GM15510 (cell line): Measurements from ENCODE around the gene SEMA4D.

Experiments
- POLR2A ChIP-seq: IDR thresholded peaks from 3 replicates; pipeline ENCODE4 v1.6.1; 2011; ENCODE audit warnings: borderline replicate concordance; ENCODE audit not compliant: insufficient read length; ENCODE audit errors: extremely low read depth

SEMA4D gene

GRCh38 chr9:89400403-89401116 lies 97.4 kb downstream of the SEMA4D start:
- no peak for TF ChIP-seq POLR2A

DNA sequence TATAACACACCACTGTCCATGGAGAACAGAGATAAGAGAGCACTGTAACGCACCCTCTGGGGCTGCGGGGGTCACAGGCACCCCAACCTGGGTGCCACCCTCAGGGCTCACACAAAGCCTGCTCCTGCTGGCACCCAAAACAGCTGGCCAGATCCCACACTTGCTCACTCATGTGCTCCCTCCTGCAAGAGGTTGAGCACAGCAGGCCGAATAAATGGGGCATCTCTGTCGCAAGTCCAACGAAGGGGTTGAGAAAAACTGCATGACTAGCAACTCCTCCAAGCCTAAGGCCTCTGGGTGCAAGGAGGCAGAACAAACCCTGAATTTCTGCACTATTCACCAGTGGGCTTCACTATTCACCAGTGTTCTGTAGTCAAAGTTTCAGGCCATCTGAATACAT lies 99.3 kb downstream of the SEMA4D start:
- TF ChIP-seq POLR2A, result no peak

GRCh38 chr9:89397471-89397870 lies 100.4 kb downstream of the SEMA4D start:
- TF ChIP-seq POLR2A, result no peak

GRCh38 chr9:89395931-89396710 lies 101.8 kb downstream of the SEMA4D start:
- TF ChIP-seq POLR2A, result peak; percentile 8

DNA sequence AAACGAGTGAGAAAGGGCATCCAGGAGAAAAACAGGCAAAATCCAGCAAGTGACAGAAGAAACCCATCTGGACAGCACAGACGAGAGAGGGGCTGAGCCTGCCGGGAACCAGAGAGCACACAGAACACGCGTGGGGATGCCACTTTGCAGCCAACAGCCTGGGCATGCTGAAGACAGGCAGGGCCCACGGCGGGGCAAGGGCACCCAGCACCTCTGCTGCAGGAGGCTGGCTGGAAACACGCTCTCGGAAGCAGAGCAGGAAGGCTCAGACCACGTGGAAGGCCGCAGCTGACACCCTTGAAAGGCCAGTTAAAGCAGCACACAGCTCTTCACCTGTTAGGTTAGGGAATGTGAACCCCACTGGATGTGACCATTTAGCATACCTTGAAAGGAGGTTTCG lies 103.5 kb downstream of the SEMA4D start:
- TF ChIP-seq POLR2A, result no peak

DNA sequence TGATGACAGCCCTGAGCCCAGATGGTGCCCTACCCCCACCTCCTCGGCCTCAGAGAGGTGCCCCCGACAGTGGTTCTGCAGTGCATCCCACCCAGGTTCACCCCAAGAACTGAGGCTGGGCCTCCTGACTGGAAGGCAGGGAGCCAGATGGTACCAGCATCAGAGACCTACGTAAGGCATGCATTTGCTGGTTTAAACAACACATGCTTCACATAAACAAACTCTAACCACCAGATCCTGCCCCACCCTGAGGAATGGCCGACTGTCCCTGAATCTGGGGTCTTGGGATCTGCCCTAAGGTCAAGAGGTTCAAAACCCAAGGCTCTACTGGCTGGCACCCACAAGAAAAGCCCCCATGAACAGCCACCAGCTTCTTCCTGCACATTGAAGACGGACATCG lies 106.3 kb downstream of the SEMA4D start:
- TF ChIP-seq POLR2A, result no peak

DNA sequence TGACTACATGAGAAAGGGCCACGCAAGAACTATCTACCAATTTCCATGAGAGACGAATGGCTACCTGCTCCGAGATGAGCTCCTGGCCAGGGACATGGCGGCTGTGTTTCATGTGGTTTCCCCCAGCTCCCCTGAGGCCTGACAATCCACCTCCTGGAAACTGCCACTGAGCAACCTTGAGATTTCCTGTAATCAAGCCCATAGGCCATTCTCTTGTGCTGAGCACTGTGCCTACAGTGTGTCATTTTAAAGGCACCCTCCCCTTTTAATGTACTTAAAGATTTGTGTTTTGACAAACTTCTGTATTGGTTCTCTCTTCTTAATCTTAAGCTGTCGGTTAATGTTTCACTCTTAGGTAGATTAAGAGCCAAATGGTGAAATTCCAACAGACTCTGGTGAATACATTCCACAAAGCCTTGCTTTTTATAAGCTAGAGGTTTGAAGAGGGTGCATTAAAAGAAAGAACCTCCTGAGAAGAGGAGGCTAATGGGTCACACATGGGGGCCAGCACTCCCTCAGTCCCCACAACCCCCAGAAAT lies 107.3 kb downstream of the SEMA4D start:
- no peak for TF ChIP-seq POLR2A

DNA sequence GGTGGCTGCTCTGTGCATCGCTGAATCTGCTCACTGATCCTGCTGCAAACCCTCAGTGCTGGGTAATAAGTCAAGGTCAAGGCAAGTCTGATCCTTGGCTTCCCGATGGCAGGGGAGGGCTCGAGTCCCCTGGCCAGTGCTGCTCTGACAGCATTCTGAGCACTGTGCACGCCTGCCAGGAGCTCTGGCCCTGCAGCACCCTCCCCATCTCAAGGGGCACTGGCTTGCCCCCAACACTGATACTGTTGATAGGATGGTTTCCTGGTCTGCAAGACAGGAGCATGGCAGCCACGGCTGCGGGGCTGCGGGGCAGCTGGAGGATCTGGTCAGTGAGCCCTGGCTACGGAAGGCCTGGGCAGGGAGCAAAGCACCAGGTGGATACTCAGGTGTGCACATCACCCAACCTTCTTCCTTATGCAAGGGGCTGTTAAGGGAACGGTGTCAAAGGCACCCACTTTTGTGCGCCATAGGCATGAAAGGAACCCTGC lies 107.8 kb downstream of the SEMA4D start:
- no peak for TF ChIP-seq POLR2A

DNA sequence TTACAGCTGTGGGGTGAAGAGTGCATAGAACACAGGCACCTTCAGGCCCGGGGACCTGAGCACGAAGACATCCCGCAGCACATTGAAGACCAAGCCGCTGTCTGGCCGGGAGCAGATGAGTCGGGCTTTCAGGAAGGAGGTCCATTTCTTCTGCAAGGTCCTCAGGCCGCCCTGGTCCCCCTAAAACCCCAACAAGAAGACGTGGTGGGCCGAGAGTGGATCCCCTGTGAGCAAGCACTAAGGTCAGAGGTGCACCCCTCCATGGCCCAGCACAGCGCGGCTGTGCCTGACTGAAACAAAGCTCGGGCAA lies 109.1 kb downstream of the SEMA4D start:
- TF ChIP-seq POLR2A, result no peak

DNA sequence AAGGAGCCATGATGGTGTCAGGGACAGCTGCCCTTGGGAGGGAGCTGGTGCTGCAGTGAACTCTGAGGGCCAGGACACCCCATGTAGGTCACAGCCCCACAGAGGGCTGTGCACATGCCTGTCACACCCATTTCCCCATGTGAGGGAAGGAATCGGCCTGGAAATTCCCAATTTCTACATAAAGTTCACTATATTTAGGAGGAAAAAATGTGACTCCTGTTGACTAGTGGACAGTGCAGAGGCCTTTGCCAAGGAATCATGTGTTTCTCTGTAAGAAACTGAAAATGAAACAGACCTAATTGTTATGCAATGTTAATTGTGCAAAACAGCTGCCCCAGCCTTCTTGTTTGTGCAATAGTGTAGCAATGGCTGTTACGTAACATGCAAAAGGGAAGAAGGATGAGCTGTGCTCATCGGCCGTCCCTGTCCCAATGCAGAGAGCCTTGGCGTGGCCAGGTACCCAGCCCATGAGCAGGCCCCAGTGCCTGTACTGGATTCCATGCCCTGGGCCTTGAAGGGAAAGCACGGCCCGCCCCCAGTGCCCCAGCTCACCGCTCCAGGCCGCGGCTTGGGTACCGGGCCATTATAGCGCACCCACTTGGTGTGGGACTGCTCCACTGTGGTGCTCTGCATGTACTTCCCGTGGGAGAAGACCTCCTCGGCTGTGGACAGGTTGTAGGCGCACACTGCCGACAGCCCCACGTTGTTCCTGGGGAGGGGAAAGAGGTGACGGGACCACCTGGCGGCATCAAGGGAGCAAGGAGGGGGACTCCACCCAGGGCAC lies 109.6 kb downstream of the SEMA4D start:
- no peak for TF ChIP-seq POLR2A

DNA sequence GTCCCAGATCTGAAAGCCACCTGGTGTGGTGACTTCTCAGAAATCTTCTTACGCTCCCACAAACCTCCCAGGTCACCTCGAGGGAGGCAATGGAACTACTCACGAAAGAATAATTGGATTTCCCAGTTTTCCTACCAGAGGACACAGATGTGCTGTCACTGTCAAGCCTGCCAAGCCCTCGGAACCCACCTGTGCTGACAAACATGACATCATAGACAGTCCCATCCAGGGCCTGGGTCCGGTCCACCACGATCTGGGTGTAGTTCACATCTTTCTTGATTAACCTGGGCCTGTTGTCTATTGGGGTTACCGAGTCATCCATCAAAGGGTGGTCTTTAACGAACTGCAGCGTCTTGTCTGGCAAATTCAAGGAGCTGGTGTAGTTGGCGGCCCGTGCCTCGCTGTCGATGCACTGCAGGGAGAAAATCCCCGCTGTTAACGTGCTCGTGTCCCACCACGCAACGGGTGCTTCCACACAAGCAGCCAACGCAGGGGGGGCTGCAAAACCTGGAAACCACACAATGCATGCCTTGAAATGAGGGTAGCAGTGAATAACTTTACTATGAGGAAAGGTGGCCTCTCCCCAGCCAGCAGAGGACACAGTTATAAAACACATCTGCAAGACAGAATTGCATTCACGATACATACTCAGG lies 110.6 kb downstream of the SEMA4D start:
- no peak for TF ChIP-seq POLR2A

DNA sequence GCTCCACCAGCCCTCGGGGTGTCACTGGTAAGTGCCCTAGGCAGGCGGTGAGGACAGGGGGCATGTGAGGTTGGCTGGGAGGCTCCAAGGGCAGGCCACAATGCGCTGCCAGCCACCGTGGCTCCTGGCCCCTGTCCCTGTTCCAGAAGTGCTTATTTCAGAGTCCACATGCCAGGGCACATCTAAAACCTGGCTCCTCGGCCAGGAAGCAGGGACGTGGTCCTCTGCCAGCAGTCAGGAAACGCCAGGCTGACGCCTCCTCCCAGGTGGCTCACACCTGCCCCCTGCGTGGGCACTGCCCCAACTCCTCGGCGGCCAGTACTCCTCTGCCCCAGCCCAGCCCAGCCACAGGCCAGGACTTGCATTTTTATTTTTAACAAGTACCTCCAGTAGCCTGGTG lies 111.1 kb downstream of the SEMA4D start:
- no peak for TF ChIP-seq POLR2A

DNA sequence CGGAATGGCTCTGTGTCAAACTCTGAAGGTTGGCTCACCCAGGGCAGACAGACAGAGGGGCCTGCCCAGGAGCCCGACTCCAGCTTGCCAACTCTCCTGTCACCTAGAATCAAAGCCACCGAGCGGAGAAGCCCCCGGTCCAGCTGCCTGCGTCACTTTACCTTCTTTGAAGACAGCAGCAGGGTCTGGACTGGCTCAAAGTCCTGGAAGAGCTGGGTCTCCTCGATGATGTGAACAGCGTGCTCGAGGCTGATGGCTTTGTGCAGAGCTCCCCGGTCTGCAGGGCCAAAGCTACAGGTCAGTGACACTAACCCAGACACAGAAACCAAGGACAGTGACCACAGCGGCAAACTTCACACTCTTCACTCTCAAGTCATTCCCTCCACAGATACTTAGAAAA lies 111.7 kb downstream of the SEMA4D start:
- no peak for TF ChIP-seq POLR2A

DNA sequence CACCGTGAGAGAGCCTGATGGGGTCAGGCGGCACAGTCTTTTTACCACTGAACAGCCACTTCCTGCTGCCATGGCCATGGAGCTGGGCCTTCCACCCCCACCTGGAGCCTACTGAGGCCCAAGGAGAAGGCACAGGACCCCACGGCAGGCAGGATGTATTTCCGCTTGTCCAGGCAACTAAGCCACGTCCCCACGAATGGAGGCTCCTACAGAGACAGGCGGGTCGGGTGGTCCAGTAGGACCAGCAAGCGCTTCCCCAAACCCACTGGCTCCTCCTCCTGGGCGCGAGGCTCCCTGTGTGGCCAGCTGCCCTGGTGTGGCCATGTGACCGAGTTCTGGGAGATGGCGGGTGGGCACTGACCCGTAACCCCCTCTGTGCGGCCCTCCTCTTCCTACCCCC lies 113.1 kb downstream of the SEMA4D start:
- TF ChIP-seq POLR2A, result no peak
